Inferior parietal cortex (tissue), 1 donor: ENCODE measurements around the gene PRKAG2.

Experiments
- DNase-seq: peaks from one replicate; pipeline ENCODE4 v3.0.0-alpha.2; 2016; ENCODE audit errors: extremely low spot score

The PRKAG2 gene

GRCh38 chr7:151710646-151711434 lies 166.1 kb downstream of the PRKAG2 start:
- DNase-seq: no peak

- DNase-seq: no peak
These were observed 166.7 kb downstream of the PRKAG2 start for GRCh38 chr7:151710121-151710640.

GRCh38 chr7:151709141-151710038 lies 167.5 kb downstream of the PRKAG2 start:
- DNase-seq: no peak

- no peak for DNase-seq
These were observed 168.3 kb downstream of the PRKAG2 start for GRCh38 chr7:151708610-151709009.

- DNase-seq: no peak
These were observed 169.2 kb downstream of the PRKAG2 start for GRCh38 chr7:151707757-151708156.

- DNase-seq: no peak
These were observed 169.8 kb downstream of the PRKAG2 start for GRCh38 chr7:151707105-151707469.

- no peak for DNase-seq
These were observed 170.4 kb downstream of the PRKAG2 start for GRCh38 chr7:151706277-151707104.

GRCh38 chr7:151705636-151706276 lies 171.2 kb downstream of the PRKAG2 start:
- peak; percentile 46 for DNase-seq

- no peak for DNase-seq
These were observed 171.8 kb downstream of the PRKAG2 start for GRCh38 chr7:151704960-151705635.

GRCh38 chr7:151704299-151704959 lies 172.5 kb downstream of the PRKAG2 start:
- no peak for DNase-seq

- no peak for DNase-seq
These were observed 174.0 kb downstream of the PRKAG2 start for GRCh38 chr7:151702961-151703360.

GRCh38 chr7:151700586-151701165 lies 176.2 kb downstream of the PRKAG2 start:
- no peak for DNase-seq

- DNase-seq: no peak
These were observed 177.0 kb downstream of the PRKAG2 start for GRCh38 chr7:151699928-151700319.

GRCh38 chr7:151699147-151699927 lies 177.6 kb downstream of the PRKAG2 start:
- DNase-seq: no peak

GRCh38 chr7:151697942-151698341 lies 179.0 kb downstream of the PRKAG2 start:
- DNase-seq: no peak

- no peak for DNase-seq
These were observed 179.4 kb downstream of the PRKAG2 start for GRCh38 chr7:151697515-151697895.

GRCh38 chr7:151696721-151697514 lies 180.0 kb downstream of the PRKAG2 start:
- DNase-seq: no peak

- no peak for DNase-seq
These were observed 180.9 kb downstream of the PRKAG2 start for GRCh38 chr7:151695951-151696541.
